Activated CD4-positive, alpha-beta T cell treated with anti-CD3 and anti-CD28 coated beads for 1 hour (primary cell): ENCODE measurements around the gene MIER2.
"Not testable (repeated sequence)": the region's sequence is repeated elsewhere in the genome, so short reads cannot be mapped to it uniquely, and the experiment has no call there.

Experiments
- DNase-seq: peaks from one replicate; pipeline ENCODE4 v3.0.0-alpha.2; 2020

MIER2 gene

GRCh38 chr19:281156-281853, 63.3 kb downstream of the MIER2 start:
- DNase-seq = no peak

- DNase-seq = no peak
Observed at GRCh38 chr19:280541-281009, 64.0 kb downstream of the MIER2 start.

GRCh38 chr19:279656-280055, 64.9 kb downstream of the MIER2 start:
- no peak for DNase-seq

- no peak for DNase-seq
Observed at GRCh38 chr19:279231-279630, 65.4 kb downstream of the MIER2 start.

GRCh38 chr19:277581-278165, 66.9 kb downstream of the MIER2 start:
- DNase-seq = no peak

GRCh38 chr19:277131-277530, 67.5 kb downstream of the MIER2 start:
- DNase-seq = no peak

- no peak for DNase-seq
Observed at GRCh38 chr19:275958-276646, 68.5 kb downstream of the MIER2 start.

- no peak for DNase-seq
Observed at GRCh38 chr19:275000-275399, 69.6 kb downstream of the MIER2 start.

- DNase-seq = no peak
Observed at GRCh38 chr19:273393-273792, 71.2 kb downstream of the MIER2 start.

GRCh38 chr19:271856-272255, 72.7 kb downstream of the MIER2 start:
- no peak for DNase-seq

GRCh38 chr19:270766-271318, 73.8 kb downstream of the MIER2 start:
- not testable (repeated sequence) for DNase-seq

GRCh38 chr19:269241-269640, 75.4 kb downstream of the MIER2 start:
- no peak for DNase-seq

- DNase-seq = no peak
Observed at GRCh38 chr19:262125-262524, 82.5 kb downstream of the MIER2 start.

- DNase-seq = not testable (repeated sequence)
Observed at GRCh38 chr19:256804-257203, 87.8 kb downstream of the MIER2 start.
